GM12873 (cell line): ENCODE measurements around the gene OXNAD1.

ENCODE experiments used
- TF ChIP-seq, protein P1 (sequence below): IDR thresholded peaks from 2 replicates; pipeline ENCODE4 v1.5.1; 2012; ENCODE audit warnings: low read depth, mild to moderate bottlenecking, moderate library complexity, low read length, control low read depth; ENCODE audit not compliant: insufficient read depth; ENCODE audit errors: missing control alignments

The OXNAD1 gene

DNA sequence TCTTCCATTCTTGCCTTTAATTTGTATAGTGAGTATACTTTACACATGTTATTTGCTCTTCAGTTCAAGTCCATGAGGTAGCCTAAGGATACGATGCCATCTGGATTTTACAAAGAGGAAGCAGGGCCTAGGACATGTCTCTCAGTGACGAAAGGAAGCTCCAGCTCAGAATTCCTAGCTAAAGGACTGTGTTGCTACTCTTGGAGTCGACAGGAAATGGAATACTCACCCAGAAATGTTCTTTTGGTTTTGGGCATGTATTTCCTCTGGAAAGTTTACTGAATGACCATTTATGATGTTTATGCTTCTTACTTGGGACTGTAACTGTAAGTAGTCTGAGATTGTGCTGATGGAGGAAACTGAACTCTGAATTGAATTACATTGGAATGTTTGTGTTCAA, 12.5 kb downstream of the OXNAD1 start:
- TF ChIP-seq, protein P1, sequence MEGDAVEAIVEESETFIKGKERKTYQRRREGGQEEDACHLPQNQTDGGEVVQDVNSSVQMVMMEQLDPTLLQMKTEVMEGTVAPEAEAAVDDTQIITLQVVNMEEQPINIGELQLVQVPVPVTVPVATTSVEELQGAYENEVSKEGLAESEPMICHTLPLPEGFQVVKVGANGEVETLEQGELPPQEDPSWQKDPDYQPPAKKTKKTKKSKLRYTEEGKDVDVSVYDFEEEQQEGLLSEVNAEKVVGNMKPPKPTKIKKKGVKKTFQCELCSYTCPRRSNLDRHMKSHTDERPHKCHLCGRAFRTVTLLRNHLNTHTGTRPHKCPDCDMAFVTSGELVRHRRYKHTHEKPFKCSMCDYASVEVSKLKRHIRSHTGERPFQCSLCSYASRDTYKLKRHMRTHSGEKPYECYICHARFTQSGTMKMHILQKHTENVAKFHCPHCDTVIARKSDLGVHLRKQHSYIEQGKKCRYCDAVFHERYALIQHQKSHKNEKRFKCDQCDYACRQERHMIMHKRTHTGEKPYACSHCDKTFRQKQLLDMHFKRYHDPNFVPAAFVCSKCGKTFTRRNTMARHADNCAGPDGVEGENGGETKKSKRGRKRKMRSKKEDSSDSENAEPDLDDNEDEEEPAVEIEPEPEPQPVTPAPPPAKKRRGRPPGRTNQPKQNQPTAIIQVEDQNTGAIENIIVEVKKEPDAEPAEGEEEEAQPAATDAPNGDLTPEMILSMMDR = no peak

- TF ChIP-seq, protein P1 = no peak
Observed at GRCh38 chr3:16279010-16279801, 14.2 kb downstream of the OXNAD1 start.

- TF ChIP-seq, protein P1 = no peak
Observed at GRCh38 chr3:16280671-16281070, 15.7 kb downstream of the OXNAD1 start.

DNA sequence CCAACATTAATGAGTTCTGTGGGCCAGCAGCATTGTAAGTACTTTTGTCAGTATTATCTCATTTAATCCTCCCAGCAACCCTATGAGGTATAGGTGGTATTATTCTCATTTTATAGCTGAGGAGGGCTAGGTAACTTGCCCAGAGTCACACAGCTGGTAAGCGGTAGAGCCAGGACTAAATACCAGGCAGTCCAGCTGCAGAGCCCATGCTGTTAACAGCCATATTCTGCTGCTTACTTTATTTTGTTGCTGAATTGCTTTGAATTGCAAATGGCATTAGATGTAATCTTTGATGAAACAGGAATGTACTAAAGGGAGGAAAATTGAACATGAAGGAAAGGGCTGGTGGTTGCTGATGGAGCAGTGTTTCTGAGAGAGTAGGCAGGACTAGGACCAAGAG, 19.6 kb downstream of the OXNAD1 start:
- TF ChIP-seq, protein P1 = no peak

DNA sequence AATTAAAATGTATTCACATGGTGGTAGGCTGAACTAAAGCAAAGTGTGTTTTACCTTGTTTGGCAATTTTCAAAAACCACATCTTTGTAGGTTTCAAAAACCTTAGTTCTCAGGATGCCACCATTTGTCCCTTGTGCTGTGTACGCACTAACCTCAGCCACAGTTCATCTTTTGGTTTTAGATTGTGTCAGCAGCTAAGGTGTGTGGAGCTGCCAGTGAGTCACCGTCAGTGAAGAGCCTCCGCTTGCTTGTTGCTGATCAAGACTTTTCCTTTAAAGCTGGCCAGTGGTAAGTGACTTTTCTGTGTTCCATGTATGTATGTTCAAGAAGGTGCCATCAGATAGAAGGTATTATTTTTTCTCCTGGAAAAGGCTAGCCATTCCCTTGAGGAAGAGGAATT, 21.1 kb downstream of the OXNAD1 start:
- TF ChIP-seq, protein P1 = no peak

DNA sequence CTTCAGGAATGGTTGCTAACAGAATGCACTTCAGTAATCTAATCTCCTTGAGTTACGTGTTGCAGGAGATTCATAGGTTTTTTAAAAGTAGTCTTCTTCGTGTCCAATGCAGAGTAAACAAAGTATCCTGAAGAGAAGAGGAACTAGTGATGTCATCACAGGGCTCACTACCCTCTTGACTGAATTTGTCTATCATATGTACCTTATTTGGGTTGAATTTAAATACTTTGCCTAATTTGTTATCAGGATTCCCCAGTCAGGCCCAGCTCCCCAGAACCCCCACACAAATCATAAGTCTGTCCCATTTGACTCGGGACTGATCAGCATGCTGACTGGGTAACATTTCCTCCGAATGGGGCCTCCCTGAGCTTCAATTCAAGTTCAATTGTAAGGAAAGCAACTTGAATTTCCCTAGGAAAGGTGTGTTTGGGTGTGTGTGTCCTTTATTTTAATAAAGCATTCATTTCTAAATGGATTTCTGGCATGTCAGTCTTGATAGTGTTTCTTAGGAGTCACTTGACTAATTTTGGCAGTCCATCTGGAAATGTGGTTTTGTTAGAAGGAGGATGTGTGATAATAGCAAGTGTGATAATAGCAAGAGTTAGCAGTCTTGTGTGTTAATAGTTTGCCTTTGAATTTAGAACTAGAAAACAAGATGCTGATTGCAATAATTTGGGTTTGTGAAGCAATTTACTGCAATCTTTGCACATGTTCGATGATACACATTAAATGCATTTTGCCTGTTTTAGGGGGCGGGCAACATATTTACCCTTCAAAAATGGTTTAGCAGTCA, 21.9 kb downstream of the OXNAD1 start:
- TF ChIP-seq, protein P1 = no peak

- TF ChIP-seq, protein P1 = no peak
Observed at GRCh38 chr3:16288664-16289063, 23.7 kb downstream of the OXNAD1 start.
